ENCODE data around the gene GLO1. TPM values are rescaled to one million over a fixed set of nuclear protein-coding genes. Genes with fewer than 3 reads are reported as not detected.

Gene GLO1
- total and polyA plus RNA-seq, 2 donors (not counting 3 experiments of a cell fraction or from before 2014, with no cell fraction given) = 70.3 to 120 TPM

- Histone ChIP-seq H2AFZ (ENCODE audit: low read depth, low read length) (no peak overlapping the region), H3K79me2 (ENCODE audit: control insufficient read depth, insufficient read depth, low read length) (peaks cover 5% of the 10 kb centered on the region), H3K9me3 (replicated peaks; ENCODE audit: control insufficient read depth, insufficient read depth, low read length) (no peaks in the 10 kb centered on the region), H3K4me1 (ENCODE audit: control insufficient read depth, extremely low read depth, insufficient read depth, low read length) (peaks cover 24% of the 10 kb centered on the region), H3K27ac (ENCODE audit: insufficient read depth, low read depth, low read length) (no peak overlapping the region), H3K9me1 (replicated peaks; ENCODE audit: control insufficient read depth, extremely low read depth, insufficient read depth, low read length) (no peaks in the 10 kb centered on the region), H4K20me1 (replicated peaks; ENCODE audit: control insufficient read depth, extremely low read depth, insufficient read depth, low read length) (peaks cover 2% of the 10 kb centered on the region), H3K36me3 (ENCODE audit: control insufficient read depth in 2 of 2, extremely low read depth in 1 of 2, insufficient read depth in 2 of 2, low read length in 2 of 2) (no peaks in the 10 kb centered on the region), H3K4me2 (ENCODE audit: insufficient read depth, low read length) (no peak overlapping the region), H3K27me3 (ENCODE audit: control insufficient read depth in 2 of 2, insufficient read depth in 2 of 2, low read length in 2 of 2) (no peaks in the 10 kb centered on the region), H3K9ac (replicated peaks; ENCODE audit: extremely low read depth, insufficient read depth, low read length) (no peak overlapping the region), H3K4me3 (replicated peaks in 1 of 3; ENCODE audit: insufficient read depth in 1 of 3, low read depth in 1 of 3, low read length in 3 of 3) (no peak overlapping the region)
- no TSS peak for BruUV-seq (replicated peaks)
- intact Hi-C loops (cut with micrococcal nuclease) = loop anchor here (2.0 kb wide), 1 partner anchor 65 kb away; no protein-coding TSS in a partner anchor
- POLR2A ChIA-PET = no interaction called here
- TF ChIP-seq JUN (IDR thresholded peaks at IDR 0.05; ENCODE audit: borderline replicate concordance, insufficient read depth, insufficient read length, low read depth) (no peak), GATA2 (IDR thresholded peaks at IDR 0.05; ENCODE audit: insufficient read depth, insufficient read length, low read depth, low read length) (no peak), MYC (IDR thresholded peaks at IDR 0.05; ENCODE audit: low read depth, low read length) (no peak), POLR2AphosphoS5 (IDR thresholded peaks at IDR 0.05; ENCODE audit: insufficient read depth, low read depth, low read length) (no peak), POLR2A (IDR thresholded peaks at IDR 0.05; ENCODE audit: low read depth, low read length) (no peak), EZH2 (IDR thresholded peaks at IDR 0.05; ENCODE audit: borderline replicate concordance, low read depth, low read length, severe bottlenecking) (no peak), FOS (IDR thresholded peaks at IDR 0.05; ENCODE audit: borderline replicate concordance, insufficient read depth, low read length) (no peak)
- TF ChIP-seq, protein P1, sequence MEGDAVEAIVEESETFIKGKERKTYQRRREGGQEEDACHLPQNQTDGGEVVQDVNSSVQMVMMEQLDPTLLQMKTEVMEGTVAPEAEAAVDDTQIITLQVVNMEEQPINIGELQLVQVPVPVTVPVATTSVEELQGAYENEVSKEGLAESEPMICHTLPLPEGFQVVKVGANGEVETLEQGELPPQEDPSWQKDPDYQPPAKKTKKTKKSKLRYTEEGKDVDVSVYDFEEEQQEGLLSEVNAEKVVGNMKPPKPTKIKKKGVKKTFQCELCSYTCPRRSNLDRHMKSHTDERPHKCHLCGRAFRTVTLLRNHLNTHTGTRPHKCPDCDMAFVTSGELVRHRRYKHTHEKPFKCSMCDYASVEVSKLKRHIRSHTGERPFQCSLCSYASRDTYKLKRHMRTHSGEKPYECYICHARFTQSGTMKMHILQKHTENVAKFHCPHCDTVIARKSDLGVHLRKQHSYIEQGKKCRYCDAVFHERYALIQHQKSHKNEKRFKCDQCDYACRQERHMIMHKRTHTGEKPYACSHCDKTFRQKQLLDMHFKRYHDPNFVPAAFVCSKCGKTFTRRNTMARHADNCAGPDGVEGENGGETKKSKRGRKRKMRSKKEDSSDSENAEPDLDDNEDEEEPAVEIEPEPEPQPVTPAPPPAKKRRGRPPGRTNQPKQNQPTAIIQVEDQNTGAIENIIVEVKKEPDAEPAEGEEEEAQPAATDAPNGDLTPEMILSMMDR (IDR thresholded peaks at IDR 0.05; ENCODE audit: extremely low read depth in 1 of 2, insufficient read depth in 1 of 2, low read depth in 1 of 2, low read length in 2 of 2) = no peak
- TF ChIP-seq, protein P2, sequence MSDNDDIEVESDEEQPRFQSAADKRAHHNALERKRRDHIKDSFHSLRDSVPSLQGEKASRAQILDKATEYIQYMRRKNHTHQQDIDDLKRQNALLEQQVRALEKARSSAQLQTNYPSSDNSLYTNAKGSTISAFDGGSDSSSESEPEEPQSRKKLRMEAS (IDR thresholded peaks at IDR 0.05; ENCODE audit: insufficient read depth, insufficient read length) = no peak
- CTCF ChIA-PET = no interaction called here
- no peak for DNase-seq (ENCODE audit: low read depth, low spot score)
- FAIRE-seq = no peak
- dilution Hi-C loops (cut with MboI; ENCODE audit: extremely low pct_ligation_motif_present, low sequenced_read_pairs) = no loop called here
These were observed 65.2 kb downstream of the GLO1 start for GRCh38 chr6:38637756-38638155.
